ENCODE results near the gene SNX30.
A peak's percentile ranks its signal among the peaks of the same experiment; 100 is the strongest.
"Not testable (repeated sequence)": the region's sequence is repeated elsewhere in the genome, so short reads cannot be mapped to it uniquely, and the experiment has no call there.

The SNX30 gene

GRCh38 chr9:112750016-112750763 is at the start of gene SNX30:
TSS of gene SNX30 (plus strand) at chr9:112750760. CDS start at chr9:112751002, 242 bp downstream.
- in situ Hi-C loops (cut with HindIII; ENCODE audit: low pct_ligation_motif_present, low pct_unique_long_range_greater_than_20kb, low sequenced_read_pairs), result no loop called here
- peak; percentile 87 for DNase-seq

- no peak for DNase-seq
- in situ Hi-C loops (cut with HindIII; ENCODE audit: low pct_ligation_motif_present, low pct_unique_long_range_greater_than_20kb, low sequenced_read_pairs), result no loop called here
Measured at GRCh38 chr9:112703304-112703703, 47.3 kb upstream of the SNX30 start.

- in situ Hi-C loops (cut with HindIII; ENCODE audit: low pct_ligation_motif_present, low pct_unique_long_range_greater_than_20kb, low sequenced_read_pairs), result no loop called here
- peak; percentile 16 for DNase-seq
Measured at GRCh38 chr9:112705768-112706427, 44.7 kb upstream of the SNX30 start.

GRCh38 chr9:112711050-112711689 is 39.4 kb upstream of the SNX30 start:
- in situ Hi-C loops (cut with HindIII; ENCODE audit: low pct_ligation_motif_present, low pct_unique_long_range_greater_than_20kb, low sequenced_read_pairs), result no loop called here
- peak; percentile 50 for DNase-seq

GRCh38 chr9:112712678-112713077 is 37.9 kb upstream of the SNX30 start:
- DNase-seq, result no peak
- in situ Hi-C loops (cut with HindIII; ENCODE audit: low pct_ligation_motif_present, low pct_unique_long_range_greater_than_20kb, low sequenced_read_pairs), result no loop called here

- DNase-seq, result peak; percentile 95
- in situ Hi-C loops (cut with HindIII; ENCODE audit: low pct_ligation_motif_present, low pct_unique_long_range_greater_than_20kb, low sequenced_read_pairs), result no loop called here
Measured at GRCh38 chr9:112717661-112718331, 32.8 kb upstream of the SNX30 start, which contains the start of gene INIP. TSS of gene INIP (minus strand) at chr9:112718117. CDS start at chr9:112716485, 1,632 bp downstream.

- in situ Hi-C loops (cut with HindIII; ENCODE audit: low pct_ligation_motif_present, low pct_unique_long_range_greater_than_20kb, low sequenced_read_pairs), result no loop called here
- DNase-seq, result no peak
Measured at GRCh38 chr9:112719241-112719691, 31.3 kb upstream of the SNX30 start.

- in situ Hi-C loops (cut with HindIII; ENCODE audit: low pct_ligation_motif_present, low pct_unique_long_range_greater_than_20kb, low sequenced_read_pairs), result no loop called here
Measured at GRCh38 chr9:112719696-112720095, 30.9 kb upstream of the SNX30 start.

GRCh38 chr9:112720113-112720780 is 30.3 kb upstream of the SNX30 start:
- in situ Hi-C loops (cut with HindIII; ENCODE audit: low pct_ligation_motif_present, low pct_unique_long_range_greater_than_20kb, low sequenced_read_pairs), result no loop called here
- DNase-seq, result no peak

More at GRCh38 chr9:112719696-112720095, 30.9 kb upstream of the SNX30 start:
- no peak for DNase-seq

GRCh38 chr9:112722749-112723148 is 27.8 kb upstream of the SNX30 start:
- in situ Hi-C loops (cut with HindIII; ENCODE audit: low pct_ligation_motif_present, low pct_unique_long_range_greater_than_20kb, low sequenced_read_pairs), result not testable (repeated sequence)

GRCh38 chr9:112725961-112726360 is 24.6 kb upstream of the SNX30 start:
- in situ Hi-C loops (cut with HindIII; ENCODE audit: low pct_ligation_motif_present, low pct_unique_long_range_greater_than_20kb, low sequenced_read_pairs), result no loop called here
- DNase-seq, result no peak

More at GRCh38 chr9:112722749-112723148, 27.8 kb upstream of the SNX30 start:
- DNase-seq, result not testable (repeated sequence)

GRCh38 chr9:112726428-112726827 is 24.1 kb upstream of the SNX30 start:
- DNase-seq, result no peak
- in situ Hi-C loops (cut with HindIII; ENCODE audit: low pct_ligation_motif_present, low pct_unique_long_range_greater_than_20kb, low sequenced_read_pairs), result no loop called here

- in situ Hi-C loops (cut with HindIII; ENCODE audit: low pct_ligation_motif_present, low pct_unique_long_range_greater_than_20kb, low sequenced_read_pairs), result no loop called here
- no peak for DNase-seq
Measured at GRCh38 chr9:112728401-112728800, 22.2 kb upstream of the SNX30 start.

GRCh38 chr9:112731971-112732370 is 18.6 kb upstream of the SNX30 start:
- no peak for DNase-seq
- in situ Hi-C loops (cut with HindIII; ENCODE audit: low pct_ligation_motif_present, low pct_unique_long_range_greater_than_20kb, low sequenced_read_pairs), result no loop called here

GRCh38 chr9:112734892-112735291 is 15.7 kb upstream of the SNX30 start:
- DNase-seq, result no peak
- in situ Hi-C loops (cut with HindIII; ENCODE audit: low pct_ligation_motif_present, low pct_unique_long_range_greater_than_20kb, low sequenced_read_pairs), result no loop called here

- no peak for DNase-seq
- in situ Hi-C loops (cut with HindIII; ENCODE audit: low pct_ligation_motif_present, low pct_unique_long_range_greater_than_20kb, low sequenced_read_pairs), result no loop called here
Measured at GRCh38 chr9:112743216-112743836, 7.2 kb upstream of the SNX30 start.

- no peak for DNase-seq
- in situ Hi-C loops (cut with HindIII; ENCODE audit: low pct_ligation_motif_present, low pct_unique_long_range_greater_than_20kb, low sequenced_read_pairs), result no loop called here
Measured at GRCh38 chr9:112744177-112744576, 6.4 kb upstream of the SNX30 start.

GRCh38 chr9:112747094-112747493 is 3.5 kb upstream of the SNX30 start:
- no peak for DNase-seq
- in situ Hi-C loops (cut with HindIII; ENCODE audit: low pct_ligation_motif_present, low pct_unique_long_range_greater_than_20kb, low sequenced_read_pairs), result no loop called here

All from ACHN (cell line).